ENCODE data around the gene REEP3.

REEP3 gene

DNA sequence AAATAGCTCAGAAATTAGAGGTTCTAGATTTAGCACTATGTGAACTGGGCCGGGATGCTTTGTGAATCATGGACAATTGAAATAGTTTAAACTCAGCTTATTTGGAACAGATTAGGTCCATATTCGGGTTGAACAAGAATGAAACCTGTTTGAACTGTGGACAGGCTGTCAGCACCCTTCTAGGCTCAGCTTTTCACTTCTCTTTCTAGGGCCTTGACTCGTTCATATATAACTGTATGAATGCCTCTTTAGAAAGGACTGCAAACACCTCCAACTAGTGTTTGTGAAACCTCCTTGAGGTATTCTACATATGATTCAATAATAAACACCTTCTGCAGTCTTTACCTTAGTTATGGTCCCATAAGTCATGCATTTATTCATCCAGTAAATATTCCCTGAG is 115.6 kb downstream of the REEP3 start:
- Histone ChIP-seq H3K9me3 (ENCODE audit: low read length) (no peaks in the 10 kb centered on the region), H2AFZ (ENCODE audit: low read length) (no peak overlapping the region), H3K27ac (ENCODE audit: low read depth, low read length, poor library complexity, severe bottlenecking) (no peak overlapping the region), H3K27me3 (ENCODE audit: insufficient read depth, low read length) (no peaks in the 10 kb centered on the region), H3F3A (ENCODE audit: insufficient read depth, low read length) (no peaks in the 10 kb centered on the region; the same call in 1 of the 2 replicates), H3K4me2 (ENCODE audit: low read length) (no peak overlapping the region), H3K9ac (ENCODE audit: low read length) (no peak overlapping the region), H4K20me1 (ENCODE audit: insufficient read depth, low read length) (no peaks in the 10 kb centered on the region), H3K79me2 (ENCODE audit: insufficient read depth, low read length) (no peaks in the 10 kb centered on the region), H3K4me1 (ENCODE audit: insufficient read depth, low read length, severe bottlenecking) (peaks cover 3% of the 10 kb centered on the region), H3K4me3 (ENCODE audit: low read depth, low read length, poor library complexity, severe bottlenecking) (no peak overlapping the region), H3K36me3 (ENCODE audit: insufficient read depth, low read length) (no peaks in the 10 kb centered on the region), H3K9me2 (ENCODE audit: low read depth, low read length) (no peaks in the 10 kb centered on the region)
- no peak for TF ChIP-seq EZH2 (IDR thresholded peaks at IDR 0.05; ENCODE audit: borderline replicate concordance, low read length)
- TF ChIP-seq, protein P1, sequence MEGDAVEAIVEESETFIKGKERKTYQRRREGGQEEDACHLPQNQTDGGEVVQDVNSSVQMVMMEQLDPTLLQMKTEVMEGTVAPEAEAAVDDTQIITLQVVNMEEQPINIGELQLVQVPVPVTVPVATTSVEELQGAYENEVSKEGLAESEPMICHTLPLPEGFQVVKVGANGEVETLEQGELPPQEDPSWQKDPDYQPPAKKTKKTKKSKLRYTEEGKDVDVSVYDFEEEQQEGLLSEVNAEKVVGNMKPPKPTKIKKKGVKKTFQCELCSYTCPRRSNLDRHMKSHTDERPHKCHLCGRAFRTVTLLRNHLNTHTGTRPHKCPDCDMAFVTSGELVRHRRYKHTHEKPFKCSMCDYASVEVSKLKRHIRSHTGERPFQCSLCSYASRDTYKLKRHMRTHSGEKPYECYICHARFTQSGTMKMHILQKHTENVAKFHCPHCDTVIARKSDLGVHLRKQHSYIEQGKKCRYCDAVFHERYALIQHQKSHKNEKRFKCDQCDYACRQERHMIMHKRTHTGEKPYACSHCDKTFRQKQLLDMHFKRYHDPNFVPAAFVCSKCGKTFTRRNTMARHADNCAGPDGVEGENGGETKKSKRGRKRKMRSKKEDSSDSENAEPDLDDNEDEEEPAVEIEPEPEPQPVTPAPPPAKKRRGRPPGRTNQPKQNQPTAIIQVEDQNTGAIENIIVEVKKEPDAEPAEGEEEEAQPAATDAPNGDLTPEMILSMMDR (IDR thresholded peaks at IDR 0.05; ENCODE audit: low read length): no peak

DNA sequence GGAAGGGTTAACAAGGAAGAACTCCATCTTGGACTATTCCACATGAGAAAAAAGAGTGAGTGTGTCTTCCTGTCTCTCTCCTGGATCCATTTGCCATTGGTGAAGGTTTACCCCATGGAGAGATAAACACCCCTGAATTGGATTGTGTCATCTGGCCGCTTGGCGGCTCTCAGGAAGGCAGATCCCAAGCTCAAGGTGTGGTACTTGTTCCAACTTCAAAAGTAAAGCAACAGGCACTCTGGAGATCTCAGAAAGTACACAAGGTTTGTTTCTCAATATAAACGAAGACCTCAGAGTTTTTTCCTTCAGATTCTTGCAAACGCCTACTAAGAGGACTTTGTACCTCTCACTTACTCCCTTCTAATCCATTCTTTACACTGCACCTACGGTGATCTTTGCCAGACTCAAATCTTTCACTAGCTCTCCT is 116.7 kb downstream of the REEP3 start:
- no peaks in the 10 kb centered on the region for H4K20me1 ChIP-seq (ENCODE audit: insufficient read depth, low read length)
- H3K27ac ChIP-seq (ENCODE audit: low read depth, low read length, poor library complexity, severe bottlenecking): no peak overlapping the region
- no peaks in the 10 kb centered on the region for H3F3A ChIP-seq (ENCODE audit: insufficient read depth, low read length)
- H3K4me3 ChIP-seq (ENCODE audit: low read depth, low read length, poor library complexity, severe bottlenecking): no peak overlapping the region
- no peak overlapping the region for H3K9ac ChIP-seq (ENCODE audit: low read length)
- H3K4me2 ChIP-seq (ENCODE audit: low read length): no peak overlapping the region
- H3K27me3 ChIP-seq (ENCODE audit: insufficient read depth, low read length): no peaks in the 10 kb centered on the region
- no peaks in the 10 kb centered on the region for H3K9me2 ChIP-seq (ENCODE audit: low read depth, low read length)
- H2AFZ ChIP-seq (ENCODE audit: low read length): no peak overlapping the region
- H3K36me3 ChIP-seq (ENCODE audit: insufficient read depth, low read length): no peaks in the 10 kb centered on the region
- H3K4me1 ChIP-seq (ENCODE audit: insufficient read depth, low read length, severe bottlenecking): peaks cover 3% of the 10 kb centered on the region
- H3K9me3 ChIP-seq (ENCODE audit: low read length): no peaks in the 10 kb centered on the region
- H3K79me2 ChIP-seq (ENCODE audit: insufficient read depth, low read length): no peaks in the 10 kb centered on the region
- TF ChIP-seq EZH2 (IDR thresholded peaks at IDR 0.05; ENCODE audit: borderline replicate concordance, low read length): no peak
- TF ChIP-seq, protein P1 (IDR thresholded peaks at IDR 0.05; ENCODE audit: low read length): no peak

DNA sequence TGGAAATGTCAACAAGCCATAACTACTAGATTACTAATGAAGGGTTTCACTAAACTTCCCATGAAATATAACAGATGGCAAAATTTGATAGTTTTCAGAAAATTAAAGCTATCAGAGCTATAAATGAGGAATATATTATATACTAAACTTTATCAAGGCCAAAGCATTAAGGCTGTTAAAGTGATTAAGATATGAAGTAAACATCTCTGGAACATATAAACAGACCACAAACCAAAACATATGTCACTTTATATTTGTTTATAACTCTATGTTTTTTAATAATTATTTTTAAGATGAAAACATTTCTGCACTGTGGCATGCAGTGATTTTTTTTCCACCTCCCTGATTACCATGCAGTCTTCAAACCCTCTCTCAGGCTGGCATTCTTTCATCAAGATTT is 120.2 kb downstream of the REEP3 start:
- Histone ChIP-seq H3K9me2 (ENCODE audit: low read depth, low read length) (no peaks in the 10 kb centered on the region), H3K9ac (ENCODE audit: low read length) (no peak overlapping the region), H3K36me3 (ENCODE audit: insufficient read depth, low read length) (no peaks in the 10 kb centered on the region), H3K4me1 (ENCODE audit: insufficient read depth, low read length, severe bottlenecking) (no peaks in the 10 kb centered on the region), H2AFZ (ENCODE audit: low read length) (no peak overlapping the region), H3K4me2 (ENCODE audit: low read length) (no peak overlapping the region), H3K27me3 (ENCODE audit: insufficient read depth, low read length) (no peaks in the 10 kb centered on the region), H3K9me3 (ENCODE audit: low read length) (no peaks in the 10 kb centered on the region), H3K27ac (ENCODE audit: low read depth, low read length, poor library complexity, severe bottlenecking) (no peak overlapping the region), H3K4me3 (ENCODE audit: low read depth, low read length, poor library complexity, severe bottlenecking) (no peak overlapping the region), H4K20me1 (ENCODE audit: insufficient read depth, low read length) (no peaks in the 10 kb centered on the region), H3K79me2 (ENCODE audit: insufficient read depth, low read length) (no peaks in the 10 kb centered on the region), H3F3A (ENCODE audit: insufficient read depth, low read length) (no peaks in the 10 kb centered on the region)
- no peak for TF ChIP-seq EZH2 (IDR thresholded peaks at IDR 0.05; ENCODE audit: borderline replicate concordance, low read length)
- TF ChIP-seq, protein P1 (IDR thresholded peaks at IDR 0.05; ENCODE audit: low read length): no peak
